ENCODE results near the gene SERINC1.

SERINC1 gene

DNA sequence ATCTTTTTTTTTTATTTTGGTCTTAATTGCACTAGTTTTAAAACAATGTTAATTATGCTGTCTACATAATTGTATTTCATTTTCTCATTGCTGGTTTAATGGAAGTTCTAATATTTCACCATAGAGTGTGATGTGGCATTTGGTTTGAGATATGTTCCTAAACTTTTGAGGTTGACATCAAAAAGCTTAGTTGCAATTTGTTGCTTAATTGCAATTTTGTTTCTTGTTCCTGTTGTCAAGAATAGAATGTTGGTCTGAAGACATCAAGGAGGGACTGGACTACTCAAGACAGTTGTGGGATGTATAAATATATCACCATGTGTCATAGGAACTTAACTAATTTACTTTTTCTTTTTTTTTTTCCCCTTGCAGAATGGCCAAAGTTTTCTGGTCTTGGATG is 59.6 kb downstream of the SERINC1 start:
- TF ChIP-seq, protein P1, sequence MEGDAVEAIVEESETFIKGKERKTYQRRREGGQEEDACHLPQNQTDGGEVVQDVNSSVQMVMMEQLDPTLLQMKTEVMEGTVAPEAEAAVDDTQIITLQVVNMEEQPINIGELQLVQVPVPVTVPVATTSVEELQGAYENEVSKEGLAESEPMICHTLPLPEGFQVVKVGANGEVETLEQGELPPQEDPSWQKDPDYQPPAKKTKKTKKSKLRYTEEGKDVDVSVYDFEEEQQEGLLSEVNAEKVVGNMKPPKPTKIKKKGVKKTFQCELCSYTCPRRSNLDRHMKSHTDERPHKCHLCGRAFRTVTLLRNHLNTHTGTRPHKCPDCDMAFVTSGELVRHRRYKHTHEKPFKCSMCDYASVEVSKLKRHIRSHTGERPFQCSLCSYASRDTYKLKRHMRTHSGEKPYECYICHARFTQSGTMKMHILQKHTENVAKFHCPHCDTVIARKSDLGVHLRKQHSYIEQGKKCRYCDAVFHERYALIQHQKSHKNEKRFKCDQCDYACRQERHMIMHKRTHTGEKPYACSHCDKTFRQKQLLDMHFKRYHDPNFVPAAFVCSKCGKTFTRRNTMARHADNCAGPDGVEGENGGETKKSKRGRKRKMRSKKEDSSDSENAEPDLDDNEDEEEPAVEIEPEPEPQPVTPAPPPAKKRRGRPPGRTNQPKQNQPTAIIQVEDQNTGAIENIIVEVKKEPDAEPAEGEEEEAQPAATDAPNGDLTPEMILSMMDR (IDR thresholded peaks at IDR 0.05; ENCODE audit: control extremely low read depth, extremely low read depth, low read depth, missing control alignments): no peak
- no peak for DNase-seq (ENCODE audit: extremely low spot score)
- POLR2A ChIA-PET: no interaction called here
- CTCF ChIA-PET: interaction anchor here (2.1 kb wide), 1 partner anchor 14 kb away, joined by 8 read pairs; no protein-coding TSS in a partner anchor

DNA sequence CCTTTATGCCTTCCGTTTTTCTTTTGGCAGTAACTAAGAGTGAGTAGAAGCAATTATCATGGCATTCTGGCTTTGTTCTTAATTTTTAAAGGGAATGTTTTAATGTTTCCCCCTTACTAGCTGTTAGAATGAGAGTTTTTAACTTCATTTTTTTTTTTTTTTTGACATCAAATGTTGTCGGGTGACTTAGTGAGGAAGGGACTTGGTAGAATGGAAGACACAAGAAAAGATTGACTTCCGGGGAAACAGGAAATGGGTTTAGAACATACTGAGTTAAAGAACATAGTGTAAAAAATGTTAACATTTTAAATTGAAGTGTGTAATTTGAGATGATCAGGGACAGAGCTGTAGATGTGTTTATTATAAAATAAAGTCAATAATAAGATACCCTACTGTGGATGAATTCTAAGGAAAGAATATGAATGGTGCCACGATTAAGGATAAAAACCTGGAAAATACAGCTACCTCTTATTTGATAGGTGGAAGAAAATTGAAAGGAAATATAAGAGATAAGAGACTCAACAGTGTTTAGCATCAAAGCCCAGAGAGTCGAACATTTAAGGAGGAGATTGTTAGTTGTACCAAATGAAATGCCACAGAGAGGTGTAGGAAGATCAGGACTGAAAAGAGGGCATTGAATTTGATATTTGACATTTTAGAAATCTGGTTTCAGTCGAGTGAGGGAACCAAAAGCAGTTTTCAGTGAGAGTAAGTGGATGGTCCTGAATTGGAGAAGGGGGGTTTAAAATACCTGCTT is 62.7 kb downstream of the SERINC1 start:
- CTCF ChIA-PET: interaction anchor here (1.0 to 1.6 kb wide), 4 partner anchors 8 to 82 kb away, joined by 3 to 5 read pairs (median 4); no protein-coding TSS in a partner anchor
- TF ChIP-seq, protein P1 (IDR thresholded peaks at IDR 0.05; ENCODE audit: control extremely low read depth, extremely low read depth, low read depth, missing control alignments): no peak
- POLR2A ChIA-PET: no interaction called here
- no peak for DNase-seq (ENCODE audit: extremely low spot score)

DNA sequence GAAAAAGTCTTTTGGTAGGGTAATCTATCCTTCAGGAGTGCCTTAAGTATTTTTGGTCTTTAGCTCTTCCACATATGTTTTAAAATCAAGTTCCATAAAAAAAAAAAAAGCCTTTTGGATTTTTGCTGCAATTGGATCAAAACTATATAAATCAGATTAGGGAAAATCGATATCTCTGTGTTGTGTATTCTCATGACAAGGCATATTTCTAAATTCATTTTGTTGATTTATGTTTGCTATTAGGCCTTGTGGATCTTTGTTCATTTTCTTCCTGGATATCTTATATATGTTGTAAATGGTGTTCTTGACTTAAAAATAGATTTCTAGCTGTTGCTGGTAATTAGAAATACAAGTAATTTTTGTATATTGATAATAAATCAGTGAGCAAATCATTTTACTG is 63.4 kb downstream of the SERINC1 start:
- TF ChIP-seq, protein P1 (IDR thresholded peaks at IDR 0.05; ENCODE audit: control extremely low read depth, extremely low read depth, low read depth, missing control alignments): no peak
- ChIA-PET CTCF (interaction anchor here (1.1 to 1.6 kb wide), 3 partner anchors 9 to 83 kb away, joined by 3 to 5 read pairs (median 4); no protein-coding TSS in a partner anchor), POLR2A (no interaction called here)
- DNase-seq (ENCODE audit: extremely low spot score): no peak

DNA sequence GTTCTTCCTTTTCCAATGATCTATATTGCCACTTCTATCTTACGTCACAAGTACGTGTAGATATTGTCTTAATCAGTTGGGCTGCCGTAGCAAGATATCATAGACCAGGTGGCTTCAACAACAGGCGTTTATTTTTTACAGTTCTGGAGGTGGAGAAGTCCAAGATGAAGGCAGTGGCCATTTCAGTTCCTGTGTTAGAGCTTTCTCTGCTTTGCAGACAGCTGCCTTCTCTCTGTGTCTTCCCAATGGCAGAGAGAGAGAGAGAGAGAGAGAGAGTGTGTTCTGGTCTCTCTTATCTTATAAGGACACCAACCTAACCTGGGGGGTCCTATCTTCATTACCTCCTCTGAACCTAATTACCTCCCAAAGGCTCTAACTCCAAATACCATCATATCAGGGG is 63.9 kb downstream of the SERINC1 start:
- CTCF ChIA-PET: interaction anchor here (1.1 kb wide), 1 partner anchor 9 kb away, joined by 3 read pairs; no protein-coding TSS in a partner anchor
- POLR2A ChIA-PET: no interaction called here
- no peak for DNase-seq (ENCODE audit: extremely low spot score)
- TF ChIP-seq, protein P1 (IDR thresholded peaks at IDR 0.05; ENCODE audit: control extremely low read depth, extremely low read depth, low read depth, missing control alignments): no peak

GRCh38 chr6:122406187-122406586 is 65.4 kb downstream of the SERINC1 start:
- CTCF ChIA-PET: interaction anchor here (1.5 to 2.0 kb wide), 2 partner anchors 10 to 86 kb away, joined by 5 to 6 read pairs; no protein-coding TSS in a partner anchor
- TF ChIP-seq, protein P1 (IDR thresholded peaks at IDR 0.05; ENCODE audit: control extremely low read depth, extremely low read depth, low read depth, missing control alignments): no peak
- POLR2A ChIA-PET: no interaction called here
- no peak for DNase-seq (ENCODE audit: extremely low spot score)

- TF ChIP-seq, protein P1 (IDR thresholded peaks at IDR 0.05; ENCODE audit: control extremely low read depth, extremely low read depth, low read depth, missing control alignments): no peak
- POLR2A ChIA-PET: no interaction called here
- no peak for DNase-seq (ENCODE audit: extremely low spot score)
- CTCF ChIA-PET: interaction anchor here (1.5 to 2.0 kb wide), 2 partner anchors 11 to 86 kb away, joined by 5 to 6 read pairs; no protein-coding TSS in a partner anchor
Observed at GRCh38 chr6:122405417-122405816, 66.2 kb downstream of the SERINC1 start.
